ENCODE results near the gene EML1.

Gene EML1

GRCh38 chr14:99938896-99939295 lies 145.7 kb downstream of the EML1 start:
- H3K36me3 ChIP-seq = peaks cover 21 to 62% (median 57%) of the 10 kb centered on the region in 3 donors
- no peaks in the 10 kb centered on the region for H3K4me1 ChIP-seq
- no peak overlapping the region for H3K4me3 ChIP-seq
- H3K27me3 ChIP-seq = no peaks in the 10 kb centered on the region
- intact Hi-C loops (cut with DNase I; ENCODE audit: low total_unique reads) = no loop called here
- no peak overlapping the region for H3K27ac ChIP-seq
- TF ChIP-seq CTCF (IDR thresholded peaks at IDR 0.05) = no peak
- no peak for DNase-seq
- no peaks in the 10 kb centered on the region for H3K9me3 ChIP-seq

GRCh38 chr14:99939421-99939820 lies 146.2 kb downstream of the EML1 start:
- H3K4me1 ChIP-seq = no peaks in the 10 kb centered on the region

GRCh38 chr14:99940064-99940463 lies 146.9 kb downstream of the EML1 start:
- Histone ChIP-seq H3K36me3 (peaks cover 21 to 62% (median 57%) of the 10 kb centered on the region in 3 donors), H3K4me3 (no peak overlapping the region), H3K9me3 (no peaks in the 10 kb centered on the region), H3K27ac (no peak overlapping the region), H3K4me1 (no peaks in the 10 kb centered on the region), H3K27me3 (no peaks in the 10 kb centered on the region)
- TF ChIP-seq CTCF (IDR thresholded peaks at IDR 0.05) = no peak
- intact Hi-C loops (cut with DNase I; ENCODE audit: low total_unique reads) = no loop called here
- no peak for DNase-seq

More at GRCh38 chr14:99939421-99939820, 146.2 kb downstream of the EML1 start:
- Histone ChIP-seq H3K36me3 (peaks cover 21 to 62% (median 57%) of the 10 kb centered on the region in 3 donors), H3K27me3 (no peaks in the 10 kb centered on the region), H3K4me3 (no peak overlapping the region), H3K27ac (no peak overlapping the region), H3K9me3 (no peaks in the 10 kb centered on the region)
- intact Hi-C loops (cut with DNase I; ENCODE audit: low total_unique reads) = no loop called here
- no peak for TF ChIP-seq CTCF (IDR thresholded peaks at IDR 0.05)
- no peak for DNase-seq

GRCh38 chr14:99941211-99941610 lies 148.0 kb downstream of the EML1 start:
- no peaks in the 10 kb centered on the region for H3K9me3 ChIP-seq
- intact Hi-C loops (cut with DNase I; ENCODE audit: low total_unique reads) = no loop called here
- no peaks in the 10 kb centered on the region for H3K4me1 ChIP-seq
- no peaks in the 10 kb centered on the region for H3K27me3 ChIP-seq
- H3K27ac ChIP-seq = no peak overlapping the region
- DNase-seq = no peak
- peaks cover 21 to 59% (median 57%) of the 10 kb centered on the region in 3 donors for H3K36me3 ChIP-seq
- no peak overlapping the region for H3K4me3 ChIP-seq
- no peak for TF ChIP-seq CTCF (IDR thresholded peaks at IDR 0.05)

GRCh38 chr14:99943620-99944019 lies 150.4 kb downstream of the EML1 start:
- no peak for TF ChIP-seq CTCF (IDR thresholded peaks at IDR 0.05)
- Histone ChIP-seq H3K9me3 (no peaks in the 10 kb centered on the region), H3K4me1 (peaks cover 0 to 7% (median 5%) of the 10 kb centered on the region in 4 donors), H3K27me3 (peaks cover 0 to 14% of the 10 kb centered on the region in 2 donors), H3K36me3 (peaks cover 14 to 37% (median 36%) of the 10 kb centered on the region in 3 donors), H3K4me3 (no peak overlapping the region), H3K27ac (no peak overlapping the region)
- DNase-seq = no peak
- intact Hi-C loops (cut with DNase I; ENCODE audit: low total_unique reads) = no loop called here

- TF ChIP-seq CTCF (IDR thresholded peaks at IDR 0.05) = no peak
- Histone ChIP-seq H3K27me3 (peaks cover 0 to 14% of the 10 kb centered on the region in 2 donors), H3K36me3 (peaks cover 7 to 31% (median 29%) of the 10 kb centered on the region in 3 donors), H3K27ac (no peak overlapping the region), H3K9me3 (no peaks in the 10 kb centered on the region), H3K4me3 (no peak overlapping the region), H3K4me1 (peaks cover 0 to 10% (median 6%) of the 10 kb centered on the region in 4 donors)
- intact Hi-C loops (cut with DNase I; ENCODE audit: low total_unique reads) = no loop called here
- no peak for DNase-seq
Observed at GRCh38 chr14:99944241-99944651, 151.0 kb downstream of the EML1 start.

Measured in tibial artery (tissue), 4 donors.